Osteocyte (in vitro differentiated cells): ENCODE measurements around the gene SMAD5. TPM values are rescaled to one million over a fixed set of nuclear protein-coding genes. Genes with fewer than 3 reads are reported as not detected.

Experiments
- DNase-seq: peaks from one replicate; pipeline ENCODE4 v3.0.0; 2021; ENCODE audit warnings: mixed read lengths; ENCODE audit not compliant: unreplicated experiment; ENCODE audit errors: extremely low spot score
- H3K27ac Mint-ChIP-seq: one replicate; pipeline ENCODE4 v1.8.0; 2021; ENCODE audit warnings: mild to moderate bottlenecking, mixed read lengths; ENCODE audit not compliant: unreplicated experiment
- H3K27me3 Mint-ChIP-seq: one replicate; pipeline ENCODE4 v1.8.0; 2021; ENCODE audit warnings: mixed read lengths; ENCODE audit not compliant: unreplicated experiment
- H3K36me3 Mint-ChIP-seq: one replicate; pipeline ENCODE4 v1.8.0; 2021; ENCODE audit warnings: mixed read lengths; ENCODE audit not compliant: unreplicated experiment
- H3K4me1 Mint-ChIP-seq: one replicate; pipeline ENCODE4 v1.8.0; 2021; ENCODE audit warnings: mixed read lengths; ENCODE audit not compliant: unreplicated experiment
- H3K4me3 Mint-ChIP-seq: one replicate; pipeline ENCODE4 v1.8.0; 2021; ENCODE audit warnings: mild to moderate bottlenecking, moderate library complexity, mixed read lengths; ENCODE audit not compliant: unreplicated experiment
- H3K9me3 Mint-ChIP-seq: one replicate; pipeline ENCODE4 v1.8.0; 2021; ENCODE audit warnings: mixed read lengths; ENCODE audit not compliant: unreplicated experiment
- CTCF ChIP-seq: fragments of 200-600 bp; sonication (generic); IDR thresholded peaks from 2 replicates; pipeline ENCODE4 v1.5.0; 2021; ENCODE audit warnings: antibody characterized with exemption, mild to moderate bottlenecking, moderate library complexity
- total RNA-seq: library from RNA; stranded (reverse); gene quantifications from 2 replicates; pipeline ENCODE4 v1.2.1, GENCODE V29; 2021

Gene SMAD5
- total RNA-seq, 1 donor from 2014 or later: 62.7 TPM

- peaks cover 4% of the 10 kb centered on the region for H3K9me3 Mint-ChIP-seq
- TF ChIP-seq CTCF: no peak
- H3K36me3 Mint-ChIP-seq: no peaks in the 10 kb centered on the region
- DNase-seq: peak; percentile 69
- peaks cover 20% of the 10 kb centered on the region for H3K27me3 Mint-ChIP-seq
- no peak overlapping the region for H3K4me3 Mint-ChIP-seq
- H3K27ac Mint-ChIP-seq: no peak overlapping the region
- peaks cover 3% of the 10 kb centered on the region for H3K4me1 Mint-ChIP-seq
Observed at GRCh38 chr5:136203303-136203922, 70.8 kb downstream of the SMAD5 start.

- H3K9me3 Mint-ChIP-seq: peaks cover 4% of the 10 kb centered on the region
- no peak for TF ChIP-seq CTCF
- H3K4me3 Mint-ChIP-seq: no peak overlapping the region
- DNase-seq: no peak
- peaks cover 2% of the 10 kb centered on the region for H3K36me3 Mint-ChIP-seq
- peaks cover 3% of the 10 kb centered on the region for H3K4me1 Mint-ChIP-seq
- H3K27me3 Mint-ChIP-seq: peaks cover 24% of the 10 kb centered on the region
- no peak overlapping the region for H3K27ac Mint-ChIP-seq
Observed at GRCh38 chr5:136205061-136205702, 72.5 kb downstream of the SMAD5 start.

- no peak for TF ChIP-seq CTCF
- Mint-ChIP-seq H3K9me3 (peaks cover 4% of the 10 kb centered on the region), H3K27ac (no peak overlapping the region), H3K4me3 (no peak overlapping the region), H3K36me3 (peaks cover 2% of the 10 kb centered on the region), H3K27me3 (peaks cover 25% of the 10 kb centered on the region), H3K4me1 (peaks cover 3% of the 10 kb centered on the region)
- DNase-seq: no peak
Observed at GRCh38 chr5:136205941-136206340, 73.3 kb downstream of the SMAD5 start.

- TF ChIP-seq CTCF: no peak
- no peak for DNase-seq
- Mint-ChIP-seq H3K9me3 (peaks cover 4% of the 10 kb centered on the region), H3K27ac (no peak overlapping the region), H3K4me3 (no peak overlapping the region), H3K27me3 (peaks cover 23% of the 10 kb centered on the region), H3K4me1 (peaks cover 3% of the 10 kb centered on the region), H3K36me3 (peaks cover 2% of the 10 kb centered on the region)
Observed at GRCh38 chr5:136206361-136206760, 73.7 kb downstream of the SMAD5 start.

GRCh38 chr5:136207631-136208030, 75.0 kb downstream of the SMAD5 start:
- H3K27ac Mint-ChIP-seq: no peak overlapping the region
- no peak for TF ChIP-seq CTCF
- peaks cover 2% of the 10 kb centered on the region for H3K36me3 Mint-ChIP-seq
- H3K27me3 Mint-ChIP-seq: peaks cover 19% of the 10 kb centered on the region
- no peak overlapping the region for H3K4me3 Mint-ChIP-seq
- H3K9me3 Mint-ChIP-seq: peaks cover 4% of the 10 kb centered on the region
- DNase-seq: no peak
- peaks cover 3% of the 10 kb centered on the region for H3K4me1 Mint-ChIP-seq
